Bronchial epithelial cell (primary cell): ENCODE measurements around the gene SGPP2. TPM values are rescaled to one million over a fixed set of nuclear protein-coding genes. Genes with fewer than 3 reads are reported as not detected.

Source experiments
- DNase-seq: peaks from one replicate; pipeline ENCODE4 v3.0.0-alpha.2; 2010; ENCODE audit warnings: low read depth
- FAIRE-seq: peaks from 2 replicates; lab custom pipeline; 2011; peaks lifted over from hg19 to GRCh38; lab: Jason Lieb, UNC
- H3K27me3 ChIP-seq: 2 replicates; pipeline ENCODE4 v1.5.1; 2011; ENCODE audit warnings: low read length; ENCODE audit not compliant: control insufficient read depth, insufficient read depth
- H3K36me3 ChIP-seq: 2 replicates; pipeline ENCODE4 v1.5.1; 2011; ENCODE audit warnings: low read length; ENCODE audit not compliant: control insufficient read depth, insufficient read depth
- H3K4me3 ChIP-seq: 2 replicates; pipeline ENCODE4 v1.5.1; 2011; ENCODE audit warnings: mild to moderate bottlenecking, low read depth, low read length, control low read depth
- total RNA-seq: library from RNA; depleted of rRNA; stranded (reverse); fragments of >200 nt; gene quantifications from 2 replicates; pipeline ENCODE4 v1.2.1, GENCODE V29; 2014
- TF ChIP-seq, protein P1 (sequence below): IDR thresholded peaks from 2 replicates; pipeline ENCODE4 v1.5.1; 2011; ENCODE audit warnings: mild to moderate bottlenecking, moderate library complexity, low read length, control low read depth, inconsistent platforms; ENCODE audit not compliant: insufficient read depth, severe bottlenecking

The SGPP2 gene, protein sequence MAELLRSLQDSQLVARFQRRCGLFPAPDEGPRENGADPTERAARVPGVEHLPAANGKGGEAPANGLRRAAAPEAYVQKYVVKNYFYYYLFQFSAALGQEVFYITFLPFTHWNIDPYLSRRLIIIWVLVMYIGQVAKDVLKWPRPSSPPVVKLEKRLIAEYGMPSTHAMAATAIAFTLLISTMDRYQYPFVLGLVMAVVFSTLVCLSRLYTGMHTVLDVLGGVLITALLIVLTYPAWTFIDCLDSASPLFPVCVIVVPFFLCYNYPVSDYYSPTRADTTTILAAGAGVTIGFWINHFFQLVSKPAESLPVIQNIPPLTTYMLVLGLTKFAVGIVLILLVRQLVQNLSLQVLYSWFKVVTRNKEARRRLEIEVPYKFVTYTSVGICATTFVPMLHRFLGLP
- total RNA-seq: 9.7 and 40.1 TPM in 2 replicates

DNA sequence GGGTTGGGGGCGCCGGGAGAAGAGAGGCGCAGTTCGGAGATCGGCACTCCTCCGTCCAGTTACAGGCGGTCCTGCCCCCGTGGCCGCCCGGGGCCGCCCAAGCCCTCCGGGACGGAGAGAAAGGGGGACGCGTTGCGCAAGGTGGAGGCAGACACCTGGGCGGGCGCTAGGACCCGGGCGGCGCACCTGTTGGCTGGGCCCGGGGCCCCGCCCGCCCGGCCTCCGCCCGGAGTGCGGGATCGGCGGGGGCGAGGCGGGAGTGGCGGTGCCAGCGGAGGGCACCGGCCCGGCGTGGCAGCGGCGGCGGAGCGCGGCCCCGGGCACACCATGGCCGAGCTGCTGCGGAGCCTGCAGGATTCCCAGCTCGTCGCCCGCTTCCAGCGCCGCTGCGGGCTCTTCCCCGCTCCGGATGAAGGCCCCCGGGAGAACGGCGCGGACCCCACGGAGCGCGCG, at the start of gene SGPP2:
Gene SGPP2 (plus strand): TSS at position 268 of the 453 bp plus-strand sequence. CDS start 60 bp downstream, at position 328.
- Histone ChIP-seq H3K27me3 (peaks cover 1% of the 10 kb centered on the region), H3K4me3 (peak within 1 kb of the TSS; percentile 66), H3K36me3 (no peaks in the 10 kb centered on the region)
- no peak for DNase-seq
- TF ChIP-seq, protein P1, sequence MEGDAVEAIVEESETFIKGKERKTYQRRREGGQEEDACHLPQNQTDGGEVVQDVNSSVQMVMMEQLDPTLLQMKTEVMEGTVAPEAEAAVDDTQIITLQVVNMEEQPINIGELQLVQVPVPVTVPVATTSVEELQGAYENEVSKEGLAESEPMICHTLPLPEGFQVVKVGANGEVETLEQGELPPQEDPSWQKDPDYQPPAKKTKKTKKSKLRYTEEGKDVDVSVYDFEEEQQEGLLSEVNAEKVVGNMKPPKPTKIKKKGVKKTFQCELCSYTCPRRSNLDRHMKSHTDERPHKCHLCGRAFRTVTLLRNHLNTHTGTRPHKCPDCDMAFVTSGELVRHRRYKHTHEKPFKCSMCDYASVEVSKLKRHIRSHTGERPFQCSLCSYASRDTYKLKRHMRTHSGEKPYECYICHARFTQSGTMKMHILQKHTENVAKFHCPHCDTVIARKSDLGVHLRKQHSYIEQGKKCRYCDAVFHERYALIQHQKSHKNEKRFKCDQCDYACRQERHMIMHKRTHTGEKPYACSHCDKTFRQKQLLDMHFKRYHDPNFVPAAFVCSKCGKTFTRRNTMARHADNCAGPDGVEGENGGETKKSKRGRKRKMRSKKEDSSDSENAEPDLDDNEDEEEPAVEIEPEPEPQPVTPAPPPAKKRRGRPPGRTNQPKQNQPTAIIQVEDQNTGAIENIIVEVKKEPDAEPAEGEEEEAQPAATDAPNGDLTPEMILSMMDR: no peak
- FAIRE-seq: no peak

DNA sequence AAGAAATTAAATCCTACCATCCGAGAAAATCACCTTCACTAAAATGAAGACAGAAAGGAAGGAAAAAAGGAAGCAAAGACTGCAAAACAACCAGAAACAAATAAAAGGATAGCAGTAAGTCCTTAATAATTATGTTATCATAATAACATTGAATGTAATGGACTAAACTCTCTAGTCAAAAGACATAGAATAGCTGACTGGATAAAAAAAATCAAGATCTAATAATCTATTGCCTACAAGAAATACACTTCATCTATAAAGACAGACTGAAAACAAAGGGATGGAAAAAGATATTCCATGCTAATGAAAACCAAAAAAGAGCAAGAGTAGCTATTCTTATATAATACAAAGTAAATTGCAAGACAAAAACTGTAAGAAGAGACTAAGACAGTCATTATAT, 48.5 kb upstream of the SGPP2 start:
- no peak for FAIRE-seq

DNA sequence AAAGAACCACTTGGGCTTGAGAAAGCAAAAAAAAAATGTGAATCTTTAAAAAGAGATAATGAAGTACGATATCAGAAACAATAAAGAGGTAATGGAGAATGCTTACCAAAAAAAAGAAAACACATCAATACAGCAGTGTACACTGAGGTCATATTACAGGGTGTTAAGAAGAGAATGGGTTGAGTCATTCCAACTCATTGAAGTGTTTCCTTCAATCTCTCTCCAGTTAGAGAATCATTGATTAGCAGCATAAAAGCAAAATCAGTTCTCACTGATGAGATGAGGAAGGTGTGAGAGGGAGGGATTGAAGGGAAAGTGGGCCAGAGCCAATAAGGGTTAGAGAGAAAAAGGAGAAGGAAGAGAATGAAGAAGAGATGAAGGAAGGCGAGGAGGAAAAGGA, 43.9 kb upstream of the SGPP2 start:
- no peaks in the 10 kb centered on the region for H3K36me3 ChIP-seq
- TF ChIP-seq, protein P1: no peak
- FAIRE-seq (no peak), DNase-seq (no peak)
- H3K27me3 ChIP-seq: no peaks in the 10 kb centered on the region
- no peak overlapping the region for H3K4me3 ChIP-seq

More for the DNA sequence above, 48.5 kb upstream of the SGPP2 start:
- no peak for DNase-seq
- Histone ChIP-seq H3K36me3 (no peaks in the 10 kb centered on the region), H3K4me3 (no peak overlapping the region), H3K27me3 (no peaks in the 10 kb centered on the region)
- TF ChIP-seq, protein P1: no peak

DNA sequence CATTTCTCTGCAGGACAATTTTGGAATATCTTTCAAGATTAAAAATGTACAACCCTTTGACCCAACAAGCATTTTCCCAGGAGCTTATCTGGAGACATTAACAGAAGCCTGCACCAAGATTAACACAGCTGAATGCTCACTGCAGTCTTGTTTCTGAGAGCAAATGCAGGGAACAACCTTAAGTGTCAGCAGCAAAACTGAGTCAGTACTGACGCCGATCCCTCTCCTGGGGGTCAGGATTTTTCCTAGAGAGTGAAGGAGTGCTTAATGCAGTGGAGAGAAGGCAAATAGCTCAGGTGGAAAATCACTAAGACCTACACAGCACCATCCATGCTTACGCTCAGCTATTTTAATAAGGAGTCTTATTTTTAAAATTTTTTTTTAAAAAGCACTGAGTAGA, 42.8 kb upstream of the SGPP2 start:
- Histone ChIP-seq H3K36me3 (no peaks in the 10 kb centered on the region), H3K27me3 (no peaks in the 10 kb centered on the region), H3K4me3 (no peak overlapping the region)
- TF ChIP-seq, protein P1: no peak
- no peak for DNase-seq
- FAIRE-seq: no peak

DNA sequence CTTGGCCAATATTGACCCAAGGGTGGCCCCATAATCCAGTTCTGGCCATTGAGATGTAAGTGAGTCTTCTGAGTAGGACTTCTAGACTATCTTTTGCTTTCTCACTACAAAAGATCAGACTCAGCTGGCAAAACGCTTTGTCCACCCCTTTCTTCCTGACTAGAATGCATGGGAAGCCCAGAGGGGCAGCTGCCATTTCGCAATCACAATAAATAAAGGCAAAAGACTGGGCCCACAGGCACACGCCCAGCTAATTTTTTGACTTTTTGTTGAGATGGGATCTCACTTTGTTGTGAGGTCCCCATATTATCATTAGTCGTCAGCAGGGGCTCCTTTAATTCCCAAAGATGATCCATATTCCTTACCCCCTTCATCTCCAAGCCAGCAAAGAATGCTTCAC, 41.1 kb upstream of the SGPP2 start:
- no peaks in the 10 kb centered on the region for H3K36me3 ChIP-seq
- H3K4me3 ChIP-seq: no peak overlapping the region
- H3K27me3 ChIP-seq: no peaks in the 10 kb centered on the region
- FAIRE-seq: no peak
- DNase-seq: no peak
- TF ChIP-seq, protein P1: no peak
